Epithelial cell of proximal tubule (primary cell): ENCODE data around the gene BMPR1B. TPM values are rescaled to one million over a fixed set of nuclear protein-coding genes. Genes with fewer than 3 reads are reported as not detected.

ENCODE experiments used
- DNase-seq: peaks from one replicate; pipeline ENCODE4 v3.0.0-alpha.2; 2011; ENCODE audit warnings: low read depth
- H3K4me3 ChIP-seq: 2 replicates; pipeline ENCODE4 v1.5.1; 2011; ENCODE audit warnings: low read depth, mild to moderate bottlenecking, low read length
- CTCF ChIP-seq: conservative IDR thresholded peaks from 2 replicates; pipeline ENCODE4 v1.5.1; 2012; ENCODE audit warnings: low read depth, mild to moderate bottlenecking, low read length
- total RNA-seq: library from RNA; depleted of rRNA; stranded (reverse); fragments of >200 nt; gene quantifications from 2 replicates; pipeline ENCODE4 v1.2.3, GENCODE V29; 2015

BMPR1B gene
- total RNA-seq, 1 donor from 2014 or later = 2.0 TPM

GRCh38 chr4:94766856-94767255 is 9.1 kb downstream of the BMPR1B start:
- DNase-seq = no peak
- no peak overlapping the region for H3K4me3 ChIP-seq
- TF ChIP-seq CTCF = no peak

GRCh38 chr4:94767446-94767845 is 9.7 kb downstream of the BMPR1B start:
- DNase-seq = no peak
- TF ChIP-seq CTCF = no peak
- H3K4me3 ChIP-seq = no peak overlapping the region

- no peak for DNase-seq
- TF ChIP-seq CTCF = no peak
- no peak overlapping the region for H3K4me3 ChIP-seq
These were observed 25.0 kb downstream of the BMPR1B start for GRCh38 chr4:94782707-94783106.

- H3K4me3 ChIP-seq = no peak overlapping the region
- no peak for TF ChIP-seq CTCF
- no peak for DNase-seq
These were observed 33.9 kb downstream of the BMPR1B start for GRCh38 chr4:94791701-94792100.

- no peak overlapping the region for H3K4me3 ChIP-seq
- DNase-seq = peak; percentile 7
- TF ChIP-seq CTCF = no peak
These were observed 41.1 kb downstream of the BMPR1B start for GRCh38 chr4:94798808-94799207.

GRCh38 chr4:94801016-94801415 is 43.3 kb downstream of the BMPR1B start:
- TF ChIP-seq CTCF = no peak
- no peak overlapping the region for H3K4me3 ChIP-seq
- DNase-seq = no peak

GRCh38 chr4:94802091-94802490 is 44.3 kb downstream of the BMPR1B start:
- H3K4me3 ChIP-seq = no peak overlapping the region
- no peak for TF ChIP-seq CTCF
- DNase-seq = no peak
